Spinal cord (tissue), 10 donors: ENCODE data around the gene TXLNG. TPM values are rescaled to one million over a fixed set of nuclear protein-coding genes. Genes with fewer than 3 reads are reported as not detected.

Source experiments
- DNase-seq, 6 donors: peaks; one replicate each; pipeline versions ENCODE4 v3.0.0 to v3.0.0-alpha.2; 2013 to 2015; ENCODE audit warnings: low spot score in 6 of 6, low read depth in 4 of 6
- H3K27ac ChIP-seq: one replicate; pipeline ENCODE4 v1.5.1; 2013; ENCODE audit warnings: low read depth, low read length, control low read depth
- H3K27me3 ChIP-seq: one replicate; pipeline ENCODE4 v1.6.1; 2013; ENCODE audit warnings: low read length; ENCODE audit not compliant: control insufficient read depth, insufficient read depth
- H3K36me3 ChIP-seq: one replicate; pipeline ENCODE4 v1.6.1; 2013; ENCODE audit warnings: low read length; ENCODE audit not compliant: control insufficient read depth, insufficient read depth
- H3K4me1 ChIP-seq: one replicate; pipeline ENCODE4 v1.6.1; 2013; ENCODE audit warnings: low read length; ENCODE audit not compliant: control insufficient read depth, insufficient read depth
- H3K4me3 ChIP-seq: one replicate; pipeline ENCODE4 v1.5.1; 2013; ENCODE audit warnings: low read depth, low read length, control low read depth
- H3K9me3 ChIP-seq: one replicate; pipeline ENCODE4 v1.6.1; 2013; ENCODE audit warnings: low read length; ENCODE audit not compliant: control insufficient read depth, insufficient read depth
- WGBS: methylation state at CpG from one replicate; pipeline ENCODE4 v1.1.5; 2013; ENCODE audit warnings: missing lambda C conversion rate; ENCODE audit not compliant: insufficient coverage; 5-methylcytosine and 5-hydroxymethylcytosine counted together
- polyA plus RNA-seq, 2 donors: library from polyadenylated mRNA; unstranded; fragments of 120-200 nt; gene quantifications; one replicate each; pipeline ENCODE4 v1.2.1, GENCODE V29; 2013; ENCODE audit not compliant: insufficient read length in 2 of 2
- total RNA-seq, 2 donors: library from RNA; depleted of rRNA in 1 of 2; stranded (reverse); fragments of 120-200 nt in 1 of 2; fragments of >200 nt in 1 of 2; gene quantifications; one replicate each; pipeline versions ENCODE4 v1.2.3 to v1.2.4, GENCODE V29; 2013 to 2014
- donor health status: healthy.

The TXLNG gene
- total and polyA plus RNA-seq, 4 donors: 10.8 to 11.8 (median 11.3) TPM

- H3K27me3 ChIP-seq: peaks cover 64% of the 10 kb centered on the region
- 88% methylated on average over 2 of the region's 6 CpGs for WGBS
- no peak overlapping the region for H3K27ac ChIP-seq
- DNase-seq: no peak
- H3K4me1 ChIP-seq: peaks cover 16% of the 10 kb centered on the region
- no peaks in the 10 kb centered on the region for H3K9me3 ChIP-seq
- no peaks in the 10 kb centered on the region for H3K36me3 ChIP-seq
- no peak overlapping the region for H3K4me3 ChIP-seq
Observed at GRCh38 chrX:16867947-16868346, 81.7 kb downstream of the TXLNG start.

GRCh38 chrX:16868920-16869319, 82.7 kb downstream of the TXLNG start:
- peak overlapping the region; percentile 54 for H3K4me3 ChIP-seq

DNA sequence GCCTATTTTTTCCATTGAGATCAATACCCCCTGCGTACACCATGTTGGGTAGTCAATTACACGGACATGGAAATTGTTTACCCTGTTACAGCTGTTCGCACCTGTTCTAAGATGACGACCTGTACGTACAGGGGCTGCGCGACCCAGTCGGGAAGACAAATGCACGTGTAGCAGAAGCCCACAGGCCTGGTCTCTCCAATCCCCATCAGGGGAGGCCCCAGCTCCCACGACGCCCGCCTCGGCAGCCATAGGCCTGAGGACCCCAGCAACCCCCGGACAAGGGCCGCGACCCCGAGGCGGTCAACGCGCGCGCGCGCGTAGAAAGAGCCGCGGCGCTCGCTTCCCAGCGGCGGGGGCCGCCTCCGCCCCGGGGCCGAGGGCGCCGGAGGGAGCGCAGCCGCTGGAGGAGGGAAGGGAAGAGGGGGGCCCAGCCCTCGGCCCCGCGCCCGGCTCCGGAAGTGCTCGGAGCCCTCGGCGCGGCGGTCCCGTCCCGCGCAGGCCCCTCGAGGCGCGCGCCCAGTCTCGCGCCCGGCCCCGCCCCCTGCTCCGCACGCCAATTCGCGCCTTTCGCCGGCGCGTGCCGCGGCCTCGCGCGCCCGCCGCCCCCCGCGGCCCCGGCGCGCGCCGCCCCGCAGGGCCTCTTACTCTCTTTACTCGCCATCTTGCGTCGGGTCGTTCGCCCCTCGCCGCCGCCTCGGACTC, 83.3 kb downstream of the TXLNG start:
- DNase-seq: no peak
- Histone ChIP-seq H3K9me3 (no peaks in the 10 kb centered on the region), H3K36me3 (no peaks in the 10 kb centered on the region), H3K4me3 (peak overlapping the region; percentile 81), H3K27me3 (peaks cover 65% of the 10 kb centered on the region), H3K4me1 (peaks cover 16% of the 10 kb centered on the region), H3K27ac (peak overlapping the region; percentile 97)
- 3% methylated on average over 92 of the region's 92 CpGs for WGBS

More at GRCh38 chrX:16868920-16869319, 82.7 kb downstream of the TXLNG start:
- H3K9me3 ChIP-seq: no peaks in the 10 kb centered on the region
- WGBS: 40% methylated on average over 5 of the region's 7 CpGs
- H3K4me1 ChIP-seq: peaks cover 16% of the 10 kb centered on the region
- no peak for DNase-seq
- H3K27ac ChIP-seq: no peak overlapping the region
- H3K27me3 ChIP-seq: peaks cover 64% of the 10 kb centered on the region
- H3K36me3 ChIP-seq: no peaks in the 10 kb centered on the region

DNA sequence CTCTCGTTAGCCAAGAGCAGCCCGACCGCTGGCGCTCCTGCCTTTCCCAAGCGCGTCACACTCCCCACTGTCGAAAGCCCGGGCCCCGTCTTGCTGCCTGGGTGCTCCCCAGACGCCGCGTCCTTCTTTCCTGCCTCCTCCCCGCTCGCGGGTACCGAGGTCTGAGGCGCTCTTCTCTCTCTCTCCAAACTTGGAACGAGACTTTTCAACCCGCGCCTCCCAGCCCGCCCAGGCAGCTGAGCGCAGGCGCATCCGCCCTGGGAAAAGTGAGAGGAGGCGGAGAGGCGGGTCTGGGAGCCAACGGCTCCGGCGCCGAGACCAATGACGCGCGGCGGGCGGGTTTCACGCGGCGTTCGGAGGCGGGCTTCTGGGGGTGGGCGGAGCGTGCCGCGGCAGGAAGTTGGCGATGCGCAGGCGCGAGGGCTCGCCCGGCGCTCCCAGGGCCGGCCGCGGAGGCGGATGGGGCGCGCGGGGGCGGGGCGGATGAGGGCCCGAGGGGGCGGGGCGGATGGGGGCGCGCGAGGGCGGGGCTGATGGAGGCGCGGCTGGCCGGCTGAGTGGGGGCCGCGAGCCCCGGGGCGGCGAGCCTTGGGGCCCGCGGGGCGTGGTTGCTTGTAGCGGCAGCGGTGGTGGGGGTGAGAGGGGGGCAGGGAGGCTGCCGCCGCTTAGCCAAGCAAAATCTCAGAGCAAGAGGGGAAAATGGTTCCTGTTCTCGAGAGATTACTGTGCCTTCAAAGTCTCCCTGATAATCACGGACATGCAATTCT, 84.0 kb downstream of the TXLNG start, which contains the start of gene RBBP7:
Gene RBBP7, minus strand, starts transcription at position 268 of the 767 bp plus-strand sequence. CDS start 309 bp downstream, outside the sequence.
- peak; percentile 65 to 97 (median 84) for DNase-seq
- Histone ChIP-seq H3K36me3 (no peaks in the 10 kb centered on the region), H3K27me3 (peaks cover 65% of the 10 kb centered on the region), H3K9me3 (no peaks in the 10 kb centered on the region), H3K4me1 (peaks cover 16% of the 10 kb centered on the region), H3K4me3 (peak within 1 kb of the TSS; percentile 81), H3K27ac (peak within 1 kb of the TSS; percentile 97)
- under 1% methylated on average over 75 of the region's 84 CpGs for WGBS

- Histone ChIP-seq H3K4me3 (peak overlapping the region; percentile 57), H3K36me3 (no peaks in the 10 kb centered on the region), H3K4me1 (peaks cover 16% of the 10 kb centered on the region), H3K9me3 (no peaks in the 10 kb centered on the region), H3K27ac (peak overlapping the region; percentile 97), H3K27me3 (peaks cover 62% of the 10 kb centered on the region)
- DNase-seq: peak in 2 of 6 donors; percentile 37 to 38
- 11% methylated on average over 35 of the region's 41 CpGs for WGBS
Observed at GRCh38 chrX:16870862-16871815, 84.9 kb downstream of the TXLNG start.

GRCh38 chrX:16873106-16873505, 86.8 kb downstream of the TXLNG start:
- Histone ChIP-seq H3K36me3 (no peaks in the 10 kb centered on the region), H3K27ac (no peak overlapping the region), H3K4me3 (no peak overlapping the region), H3K9me3 (no peaks in the 10 kb centered on the region), H3K27me3 (peaks cover 57% of the 10 kb centered on the region), H3K4me1 (peaks cover 16% of the 10 kb centered on the region)
- WGBS: 78% methylated on average over 3 of the region's 8 CpGs
- no peak for DNase-seq

- H3K36me3 ChIP-seq: no peaks in the 10 kb centered on the region
- no CpG with 5 or more reads among the region's 5 CpGs for WGBS
- H3K4me3 ChIP-seq: no peak overlapping the region
- no peak overlapping the region for H3K27ac ChIP-seq
- peaks cover 48% of the 10 kb centered on the region for H3K27me3 ChIP-seq
- H3K4me1 ChIP-seq: peaks cover 16% of the 10 kb centered on the region
- DNase-seq: no peak
- H3K9me3 ChIP-seq: no peaks in the 10 kb centered on the region
Observed at GRCh38 chrX:16874458-16875095, 88.3 kb downstream of the TXLNG start.

DNA sequence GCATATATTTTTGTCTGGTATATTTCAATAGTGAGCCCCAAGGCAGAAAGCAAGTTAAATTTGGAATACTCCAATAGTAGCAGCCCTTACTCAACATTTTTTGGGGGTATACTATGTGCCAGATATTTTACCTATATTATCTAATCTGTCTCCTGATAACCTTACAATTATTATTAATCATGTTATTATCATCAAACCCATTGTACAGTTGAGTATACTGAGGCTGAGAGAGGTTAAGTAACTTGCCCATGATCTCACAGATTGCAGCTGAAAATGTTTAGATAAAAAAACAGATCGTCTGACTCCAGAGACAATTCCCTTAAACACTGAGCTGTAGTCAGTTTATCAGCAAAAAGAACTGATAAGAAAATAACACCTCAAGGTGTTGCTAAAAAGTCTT, 90.4 kb downstream of the TXLNG start:
- H3K27me3 ChIP-seq: peaks cover 38% of the 10 kb centered on the region
- H3K4me1 ChIP-seq: peaks cover under 1% of the 10 kb centered on the region
- no peaks in the 10 kb centered on the region for H3K9me3 ChIP-seq
- H3K36me3 ChIP-seq: no peaks in the 10 kb centered on the region
- DNase-seq: no peak
- no peak overlapping the region for H3K27ac ChIP-seq
- no CpG with 5 or more reads among the region's 1 CpG for WGBS
- no peak overlapping the region for H3K4me3 ChIP-seq

GRCh38 chrX:16882169-16882568, 95.9 kb downstream of the TXLNG start:
- WGBS: 18% methylated on average over 6 of the region's 7 CpGs
- peaks cover 7% of the 10 kb centered on the region for H3K4me1 ChIP-seq
- peak overlapping the region; percentile 51 for H3K4me3 ChIP-seq
- DNase-seq: peak in 2 of 6 donors; percentile 33 to 53
- H3K9me3 ChIP-seq: no peaks in the 10 kb centered on the region
- no peaks in the 10 kb centered on the region for H3K36me3 ChIP-seq
- peaks cover 36% of the 10 kb centered on the region for H3K27me3 ChIP-seq
- H3K27ac ChIP-seq: peak overlapping the region; percentile 41
